ENCODE data around the gene ZNF777. TPM values are rescaled to one million over a fixed set of nuclear protein-coding genes. Genes with fewer than 3 reads are reported as not detected.

Gene ZNF777
- total and polyA plus RNA-seq, 12 donors: 6.1 to 9.1 (median 7.7) TPM

- Histone ChIP-seq H3K9me3 (no peaks in the 10 kb centered on the region), H3K4me3 (no peak overlapping the region), H3K27me3 (peaks cover 0 to 9% (median 0%) of the 10 kb centered on the region in 7 donors), H3K36me3 (peaks cover 0 to 21% (median 6%) of the 10 kb centered on the region in 9 donors), H3K4me1 (peaks cover 0 to 13% (median 9%) of the 10 kb centered on the region in 9 donors), H3K27ac (no peak overlapping the region)
- DNase-seq (no peak), ATAC-seq (no peak)
- 88 to 94% methylated on average over 4 of the region's 4 CpGs for WGBS, 2 donors
- intact Hi-C loops (cut with DNase I): loop anchor here in 4 of 10 donors (10.0 kb wide), 3 partner anchors 68 to 172 kb away; partner anchors contain the start of gene ZNF746 (in 1 of the 4)
- TF ChIP-seq CTCF (IDR thresholded peaks at IDR 0.05): no peak
These were observed 33.7 kb downstream of the ZNF777 start for GRCh38 chr7:149427096-149427680.

- Histone ChIP-seq H3K4me1 (peaks cover 0 to 19% (median 12%) of the 10 kb centered on the region in 9 donors), H3K4me3 (peak overlapping the region in 7 of 10 donors; percentile 52 to 62 (median 57)), H3K27ac (no peak overlapping the region), H3K27me3 (peaks cover 0 to 9% (median 0%) of the 10 kb centered on the region in 7 donors), H3K9me3 (no peaks in the 10 kb centered on the region), H3K36me3 (no peaks in the 10 kb centered on the region)
- ATAC-seq (no peak), DNase-seq (peak in 1 of 2 donors; percentile 17)
- intact Hi-C loops (cut with DNase I): loop anchor here in 6 of 10 donors (5.0 to 10.0 kb wide), 5 partner anchors 71 to 169 kb away; partner anchors contain the start of genes ZNF746 (in 3 of the 6) and ZNF783 (in 1 of the 6)
- no peak for TF ChIP-seq CTCF (IDR thresholded peaks at IDR 0.05)
- WGBS, 2 donors: 37 to 48% methylated on average over 24 of the region's 24 CpGs
These were observed 37.3 kb downstream of the ZNF777 start for GRCh38 chr7:149423449-149424110.

GRCh38 chr7:149422914-149423301, 38.0 kb downstream of the ZNF777 start:
- 5 to 9% methylated on average over 34 to 35 of the region's 35 CpGs for WGBS, 2 donors
- no peaks in the 10 kb centered on the region for H3K9me3 ChIP-seq
- H3K36me3 ChIP-seq: no peaks in the 10 kb centered on the region
- no peak for TF ChIP-seq CTCF (IDR thresholded peaks at IDR 0.05)
- peak; percentile 18 to 73 (median 37) for ATAC-seq
- peaks cover 0 to 9% (median 0%) of the 10 kb centered on the region in 7 donors for H3K27me3 ChIP-seq
- intact Hi-C loops (cut with DNase I): loop anchor here in 6 of 10 donors (5.0 to 10.0 kb wide), 5 partner anchors 72 to 168 kb away; partner anchors contain the start of genes ZNF746 (in 3 of the 6) and ZNF783 (in 1 of the 6)
- H3K4me3 ChIP-seq: peak overlapping the region in 9 of 10 donors; percentile 37 to 62 (median 56)
- peak in 1 of 2 donors; percentile 43 for DNase-seq
- peak overlapping the region in 8 of 10 donors; percentile 20 to 78 (median 34) for H3K27ac ChIP-seq
- peaks cover 0 to 19% (median 12%) of the 10 kb centered on the region in 9 donors for H3K4me1 ChIP-seq

- intact Hi-C loops (cut with DNase I): loop anchor here in 6 of 10 donors (5.0 to 10.0 kb wide), 5 partner anchors 72 to 168 kb away; partner anchors contain the start of genes ZNF746 (in 3 of the 6) and ZNF783 (in 1 of the 6)
- H3K27ac ChIP-seq: peak overlapping the region in 8 of 10 donors; percentile 25 to 78 (median 34)
These were observed 38.5 kb downstream of the ZNF777 start for GRCh38 chr7:149422162-149422913.

More at GRCh38 chr7:149422162-149422913, 38.5 kb downstream of the ZNF777 start:
- WGBS, 2 donors: 4% methylated on average over 68 of the region's 68 CpGs
- peak overlapping the region in 9 of 10 donors; percentile 37 to 62 (median 56) for H3K4me3 ChIP-seq
- peaks cover 0 to 19% (median 12%) of the 10 kb centered on the region in 9 donors for H3K4me1 ChIP-seq
- H3K27me3 ChIP-seq: peaks cover 0 to 9% (median 0%) of the 10 kb centered on the region in 7 donors
- peak; percentile 28 to 74 for DNase-seq
- peak; percentile 87 to 98 (median 93) for ATAC-seq
- peak; percentile 23 to 78 (median 58) for TF ChIP-seq CTCF (IDR thresholded peaks at IDR 0.05)
- H3K9me3 ChIP-seq: no peaks in the 10 kb centered on the region
- no peaks in the 10 kb centered on the region for H3K36me3 ChIP-seq
